Suprapubic skin (tissue), 3 donors: ENCODE results near the gene ECE2.

ENCODE experiments used
- CTCF ChIP-seq, 2 donors: fragments of 200-600 bp in 1 of 2; fragments of 450-650 bp in 1 of 2; sonication (generic) in 1 of 2; IDR thresholded peaks; one replicate each; pipeline ENCODE4 v1.5.1; 2016 to 2019; ENCODE audit warnings: antibody characterized with exemption in 2 of 2, mild to moderate bottlenecking in 1 of 2, moderate library complexity in 1 of 2
- EP300 ChIP-seq: sonication (generic); formaldehyde crosslinking; IDR thresholded peaks from one replicate; pipeline ENCODE4 v1.6.1; 2017; ENCODE audit warnings: antibody characterized with exemption
- POLR2A ChIP-seq, 2 donors: fragments of 450-650 bp; IDR thresholded peaks; one replicate each; pipeline ENCODE4 v1.6.1; 2017; ENCODE audit warnings: antibody characterized with exemption in 2 of 2, mild to moderate bottlenecking in 2 of 2, moderate library complexity in 2 of 2

GRCh38 chr3:184325715-184326369 is 50.0 kb downstream of the ECE2 start:
- TF ChIP-seq EP300 (no peak), CTCF (IDR thresholded peaks at IDR 0.05) (no peak), POLR2A (IDR thresholded peaks at IDR 0.05) (no peak)
